Fibroblast of lung (primary cell): Measurements from ENCODE around the gene ZDHHC3. TPM values are rescaled to one million over a fixed set of nuclear protein-coding genes. Genes with fewer than 3 reads are reported as not detected.
A peak's percentile ranks its signal among the peaks of the same experiment; 100 is the strongest.
"Not testable (repeated sequence)": the region's sequence is repeated elsewhere in the genome, so short reads cannot be mapped to it uniquely, and the experiment has no call there.

ENCODE experiments used
- DNase-seq, 2 donors: peaks; one replicate each; pipeline versions ENCODE4 v3.0.0 to v3.0.0-alpha.2; 2010; ENCODE audit warnings: low read depth in 2 of 2
- H2AFZ ChIP-seq: 2 replicates; pipeline ENCODE4 v1.5.1; 2012; ENCODE audit warnings: low read length, control low read depth, inconsistent platforms
- H3K27ac ChIP-seq: 2 replicates; pipeline ENCODE4 v1.5.1; 2011; ENCODE audit warnings: low read length, control low read depth; ENCODE audit not compliant: insufficient read depth
- H3K27me3 ChIP-seq: 2 replicates; pipeline ENCODE4 v1.5.1; 2011; ENCODE audit warnings: mild to moderate bottlenecking, low read length; ENCODE audit not compliant: control insufficient read depth, insufficient read depth
- H3K36me3 ChIP-seq: 2 replicates; pipeline ENCODE4 v1.5.1; 2011; ENCODE audit warnings: low read length; ENCODE audit not compliant: control insufficient read depth, insufficient read depth
- H3K4me1 ChIP-seq: 2 replicates; pipeline ENCODE4 v1.5.1; 2011; ENCODE audit warnings: low read length; ENCODE audit not compliant: control insufficient read depth, insufficient read depth; ENCODE audit errors: extremely low read depth
- H3K4me2 ChIP-seq: 2 replicates; pipeline ENCODE4 v1.5.1; 2011; ENCODE audit warnings: low read length, control low read depth; ENCODE audit not compliant: insufficient read depth; ENCODE audit errors: extremely low read depth
- H3K4me3 ChIP-seq, 4 experiments: fragments of 200-600 bp in 1 of 4; sonication (generic) in 1 of 4; replicated peaks in 1 of 4; 2 replicates each; pipeline ENCODE4 v1.5.1; 2011 to 2016; ENCODE audit warnings: low read length in 4 of 4, low read depth in 3 of 4, mild to moderate bottlenecking in 3 of 4, control low read depth in 2 of 4, inconsistent platforms in 1 of 4, mixed read lengths in 1 of 4; ENCODE audit not compliant: insufficient read depth in 1 of 4; ENCODE audit errors: control extremely low read depth in 1 of 4
- H3K79me2 ChIP-seq: 2 replicates; pipeline ENCODE4 v1.5.1; 2012; ENCODE audit warnings: mild to moderate bottlenecking, low read length, inconsistent platforms; ENCODE audit not compliant: control insufficient read depth, insufficient read depth
- H3K9ac ChIP-seq: 2 replicates; pipeline ENCODE4 v1.5.1; 2011; ENCODE audit warnings: mild to moderate bottlenecking, low read length, control low read depth; ENCODE audit not compliant: insufficient read depth
- H3K9me3 ChIP-seq: 2 replicates; pipeline ENCODE4 v1.5.1; 2012; ENCODE audit warnings: low read depth, low read length; ENCODE audit not compliant: control insufficient read depth, insufficient read depth
- H4K20me1 ChIP-seq: 2 replicates; pipeline ENCODE4 v1.5.1; 2011; ENCODE audit warnings: low read length; ENCODE audit not compliant: control insufficient read depth, insufficient read depth; ENCODE audit errors: extremely low read depth
- CTCF ChIP-seq, 2 donors: IDR thresholded peaks in 1 of 2; conservative IDR thresholded peaks in 1 of 2; 1 replicate in 1 of 2; 2 replicates in 1 of 2; pipeline ENCODE4 v1.5.1; 2011 to 2012; ENCODE audit warnings: low read length in 2 of 2, control low read depth in 1 of 2, inconsistent platforms in 1 of 2, low read depth in 1 of 2, mild to moderate bottlenecking in 1 of 2
- EZH2 ChIP-seq: IDR thresholded peaks from 2 replicates; pipeline ENCODE4 v1.5.1; 2012; ENCODE audit warnings: low read length, control low read depth, mild to moderate bottlenecking; ENCODE audit errors: missing control alignments
- polyA plus RNA-seq, 2 donors: library from polyadenylated mRNA; depleted of rRNA in 1 of 2; stranded (reverse) in 1 of 2; unstranded in 1 of 2; fragments of >200 nt; gene quantifications; 2 replicates each; pipeline ENCODE4 v1.2.1, GENCODE V29; 2011 to 2012; ENCODE audit warnings: missing spikeins in 1 of 2
- total RNA-seq: library from RNA; depleted of rRNA; stranded (reverse); fragments of >200 nt; gene quantifications from 2 replicates; pipeline ENCODE4 v1.2.1, GENCODE V29; 2014

Gene ZDHHC3
- total and polyA plus RNA-seq, 2 donors (not counting 1 experiment from before 2014, with no cell fraction given), result 53.2 to 126 TPM

GRCh38 chr3:44988073-44988472 is 12.1 kb upstream of the ZDHHC3 start:
- Histone ChIP-seq H2AFZ (no peak overlapping the region), H3K4me3 (no peak overlapping the region), H3K27me3 (no peaks in the 10 kb centered on the region), H3K9me3 (no peaks in the 10 kb centered on the region), H3K36me3 (peaks cover 3% of the 10 kb centered on the region), H3K4me1 (peaks cover 4% of the 10 kb centered on the region), H3K79me2 (peaks cover 16% of the 10 kb centered on the region), H4K20me1 (no peaks in the 10 kb centered on the region), H3K27ac (no peak overlapping the region), H3K4me2 (no peak overlapping the region), H3K9ac (no peak overlapping the region)
- TF ChIP-seq EZH2 (no peak), CTCF (conservative IDR thresholded peaks at IDR 0.05 in 1 of 2, IDR thresholded peaks at IDR 0.05 in 1 of 2; ENCODE audit: low read depth in 1 of 2, low read length in 2 of 2) (peak; percentile 47 to 64)
- peak in 1 of 2 donors; percentile 17 for DNase-seq

- no peak overlapping the region for H2AFZ ChIP-seq
- peaks cover 19% of the 10 kb centered on the region for H3K79me2 ChIP-seq
- H3K27ac ChIP-seq, result no peak overlapping the region
- H3K4me1 ChIP-seq, result no peaks in the 10 kb centered on the region
- no peaks in the 10 kb centered on the region for H3K27me3 ChIP-seq
- H3K9ac ChIP-seq, result no peak overlapping the region
- peaks cover 3% of the 10 kb centered on the region for H3K36me3 ChIP-seq
- no peak overlapping the region for H3K4me2 ChIP-seq
- no peaks in the 10 kb centered on the region for H4K20me1 ChIP-seq
- H3K9me3 ChIP-seq, result no peaks in the 10 kb centered on the region
- H3K4me3 ChIP-seq, result no peak overlapping the region
- TF ChIP-seq CTCF (conservative IDR thresholded peaks at IDR 0.05 in 1 of 2, IDR thresholded peaks at IDR 0.05 in 1 of 2; ENCODE audit: low read depth in 1 of 2, low read length in 2 of 2), result no peak
- TF ChIP-seq EZH2, result no peak
- no peak for DNase-seq
These were observed 11.4 kb upstream of the ZDHHC3 start for GRCh38 chr3:44987332-44987731.

GRCh38 chr3:44986330-44986729 is 10.4 kb upstream of the ZDHHC3 start:
- H3K4me1 ChIP-seq, H4K20me1 ChIP-seq, H2AFZ ChIP-seq, H3K27me3 ChIP-seq, H3K9me3 ChIP-seq, H3K4me2 ChIP-seq, H3K4me3 ChIP-seq, H3K27ac ChIP-seq, DNase-seq, H3K36me3 ChIP-seq, H3K9ac ChIP-seq: not testable (repeated sequence)
- H3K79me2 ChIP-seq, result peaks cover 23% of the 10 kb centered on the region
